Stimulated activated CD4-positive, alpha-beta T cell treated with anti-CD3 and anti-CD28 coated beads, TNF-alpha, amount 100 ng/mL, for 48 hours (primary cell): ENCODE measurements around the gene CFAP251.
A peak's percentile ranks its signal among the peaks of the same experiment; 100 is the strongest.

Experiments used
- DNase-seq, 3 donors: peaks; one replicate each; pipeline ENCODE4 v3.0.0-alpha.2; 2020; ENCODE audit warnings: low read depth in 3 of 3

CFAP251 gene

GRCh38 chr12:122003651-122004611 lies 85.5 kb downstream of the CFAP251 start:
- no peak for DNase-seq

- DNase-seq = no peak
These were observed 86.3 kb downstream of the CFAP251 start for GRCh38 chr12:122004633-122005071.

DNA sequence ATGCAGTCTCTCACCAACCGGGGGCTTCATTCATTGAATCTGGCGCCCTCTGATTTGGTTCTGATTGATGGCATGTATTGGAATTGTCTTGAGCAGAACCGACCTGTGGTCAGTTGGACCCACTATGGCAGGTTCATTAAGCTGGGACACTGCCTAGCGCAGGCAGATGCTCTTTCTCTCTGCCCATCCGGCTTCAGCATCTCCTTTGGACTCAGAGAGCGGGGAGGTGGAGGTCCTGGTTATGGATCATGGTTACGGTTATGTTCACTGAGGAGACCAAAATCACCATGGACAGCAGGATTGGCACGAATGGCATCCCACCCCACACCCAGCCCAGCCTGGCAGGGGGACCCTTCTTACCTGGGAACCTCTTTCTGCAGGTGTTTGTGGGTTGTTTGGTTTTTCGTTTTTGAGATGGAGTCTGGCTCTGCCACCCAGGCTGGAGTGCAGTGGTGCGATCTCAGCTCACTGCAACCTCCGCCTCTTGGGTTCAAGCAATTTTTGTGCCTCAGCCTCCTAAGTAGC lies 86.9 kb downstream of the CFAP251 start:
- DNase-seq = no peak

DNA sequence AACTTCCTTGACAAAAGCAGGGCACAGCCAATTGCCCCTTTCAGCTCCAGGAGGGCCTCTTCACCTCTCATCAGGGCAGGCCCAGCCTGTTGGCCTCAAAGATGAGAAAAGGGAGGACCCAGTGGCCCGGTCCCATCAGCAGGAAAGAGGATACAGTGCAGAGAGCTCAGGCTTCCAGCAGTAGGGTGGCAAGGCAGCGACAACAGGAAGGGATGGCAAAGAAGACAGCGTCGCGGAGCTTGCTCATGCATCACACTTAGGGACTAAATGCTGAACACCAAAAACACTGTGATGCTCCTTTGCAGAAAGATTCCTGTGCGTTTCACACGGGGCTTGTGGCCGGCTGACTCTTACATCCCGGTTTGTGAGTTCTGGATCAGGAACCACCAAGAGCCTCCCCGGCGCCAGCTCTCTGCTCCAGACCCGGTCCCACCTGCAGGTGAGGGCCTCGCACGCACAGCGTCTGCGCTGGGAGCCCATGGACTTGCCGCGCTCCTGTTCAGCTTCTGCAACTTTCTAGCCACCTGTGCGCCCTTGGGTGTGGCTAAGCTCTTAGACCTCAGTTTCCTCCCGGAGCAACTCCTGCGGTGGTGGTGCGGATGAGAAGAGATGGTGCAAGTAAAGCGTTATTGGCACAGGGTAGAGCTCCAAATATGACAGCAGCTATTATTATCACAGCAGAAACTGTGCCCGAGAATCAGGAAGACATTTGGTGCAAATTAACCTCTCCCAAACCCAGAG lies 88.0 kb downstream of the CFAP251 start:
- no peak for DNase-seq

- DNase-seq = no peak
These were observed 91.3 kb downstream of the CFAP251 start for GRCh38 chr12:122009741-122010140.

DNA sequence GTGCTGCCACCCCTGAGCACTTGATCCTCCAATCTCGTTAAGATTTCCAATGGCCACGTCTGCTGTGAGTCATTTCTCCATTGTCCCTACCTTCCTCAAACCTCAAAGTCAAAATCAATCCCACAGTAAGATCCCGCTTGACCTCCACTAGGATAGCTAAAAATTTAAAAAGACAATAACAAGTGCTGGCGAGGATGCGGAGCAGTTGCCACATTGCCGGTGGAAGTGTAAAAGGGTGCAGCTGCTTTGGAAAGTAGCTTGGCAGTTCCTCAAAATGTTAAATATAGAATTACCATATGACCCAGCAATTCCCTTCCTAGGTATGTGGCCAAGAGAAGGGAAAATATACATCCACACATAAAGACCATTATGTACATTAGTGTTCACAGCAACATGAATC lies 93.8 kb downstream of the CFAP251 start:
- no peak for DNase-seq

- no peak for DNase-seq
These were observed 94.7 kb downstream of the CFAP251 start for GRCh38 chr12:122013136-122013535.

DNA sequence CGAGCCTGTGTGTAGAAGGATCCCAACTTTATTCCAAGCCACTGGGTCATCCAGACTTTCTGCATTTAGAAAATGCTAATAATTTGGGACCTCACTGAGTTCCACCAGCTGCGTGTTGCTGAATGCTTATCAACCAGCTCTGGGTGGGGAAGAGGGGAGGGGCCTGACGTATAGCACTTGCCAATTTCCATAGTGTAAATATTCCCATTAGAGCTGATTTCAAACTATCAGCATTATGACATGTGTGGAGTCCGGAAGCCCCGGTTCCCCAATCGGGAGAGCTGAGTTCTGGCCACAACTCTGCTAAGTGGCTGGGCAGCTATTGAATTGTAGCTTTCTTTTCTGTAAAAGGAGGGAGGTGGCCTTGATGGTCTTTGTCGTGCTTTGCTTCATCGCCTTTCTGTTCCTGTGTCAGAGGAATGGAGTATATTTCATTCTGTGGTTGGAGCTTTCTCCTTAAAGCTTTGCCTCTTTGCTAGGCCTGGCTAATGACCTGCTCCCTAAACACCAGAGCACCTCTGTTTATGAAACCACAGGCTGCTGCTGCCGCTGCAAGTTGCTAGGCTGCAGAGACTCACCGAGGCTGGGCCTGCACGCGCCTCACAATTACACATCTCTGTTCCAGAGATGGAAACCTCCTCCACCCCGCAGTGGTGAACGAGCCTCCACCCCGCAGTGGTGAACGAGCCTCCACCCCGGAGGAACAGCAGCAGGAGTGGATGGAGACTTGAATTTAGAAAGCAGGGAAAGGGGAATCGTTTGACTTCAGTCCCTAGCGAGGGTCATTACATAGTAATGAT lies 95.6 kb downstream of the CFAP251 start:
- no peak for DNase-seq

DNA sequence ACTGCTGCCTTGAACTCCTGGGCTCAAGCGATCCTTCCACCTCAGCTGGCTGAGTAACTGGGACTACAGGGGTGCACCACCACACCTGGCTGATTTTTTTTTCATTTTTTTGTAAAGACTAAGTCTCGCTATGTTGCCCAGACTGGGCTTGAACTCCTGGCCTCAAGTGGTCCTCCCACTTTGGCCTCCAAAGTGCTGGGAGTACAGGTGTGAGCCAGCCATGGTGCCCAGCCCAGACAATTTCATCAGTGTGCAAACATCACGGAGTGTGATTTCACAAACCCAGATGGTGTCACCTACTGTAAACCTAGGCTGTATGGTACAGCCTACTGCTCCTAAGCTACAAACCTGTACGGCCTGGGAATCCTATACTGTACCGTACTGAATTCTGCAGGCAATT lies 96.4 kb downstream of the CFAP251 start:
- no peak for DNase-seq

GRCh38 chr12:122018457-122018856 lies 100.1 kb downstream of the CFAP251 start:
- DNase-seq = no peak

DNA sequence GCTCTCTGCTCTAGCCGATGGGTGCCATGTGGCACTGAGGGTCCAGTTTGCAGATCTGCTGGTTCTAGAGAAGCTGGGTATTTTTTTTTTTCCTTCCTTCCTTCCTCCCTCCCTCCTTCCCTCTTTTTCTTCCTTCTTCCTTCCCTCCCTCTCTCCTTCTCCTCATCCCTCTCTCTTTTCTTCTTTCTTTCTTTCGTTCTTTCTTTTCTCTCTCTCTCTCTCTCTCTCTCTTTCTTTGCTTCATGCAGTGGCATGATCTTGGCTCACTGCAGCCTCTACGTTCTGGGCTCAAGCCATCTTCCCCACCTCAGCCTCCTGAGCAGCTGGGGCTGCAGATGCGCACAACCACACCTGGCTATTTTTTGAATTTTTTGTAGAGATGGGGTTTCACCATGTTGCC lies 100.5 kb downstream of the CFAP251 start:
- DNase-seq = no peak

GRCh38 chr12:122020795-122021192 lies 102.4 kb downstream of the CFAP251 start:
- no peak for DNase-seq

DNA sequence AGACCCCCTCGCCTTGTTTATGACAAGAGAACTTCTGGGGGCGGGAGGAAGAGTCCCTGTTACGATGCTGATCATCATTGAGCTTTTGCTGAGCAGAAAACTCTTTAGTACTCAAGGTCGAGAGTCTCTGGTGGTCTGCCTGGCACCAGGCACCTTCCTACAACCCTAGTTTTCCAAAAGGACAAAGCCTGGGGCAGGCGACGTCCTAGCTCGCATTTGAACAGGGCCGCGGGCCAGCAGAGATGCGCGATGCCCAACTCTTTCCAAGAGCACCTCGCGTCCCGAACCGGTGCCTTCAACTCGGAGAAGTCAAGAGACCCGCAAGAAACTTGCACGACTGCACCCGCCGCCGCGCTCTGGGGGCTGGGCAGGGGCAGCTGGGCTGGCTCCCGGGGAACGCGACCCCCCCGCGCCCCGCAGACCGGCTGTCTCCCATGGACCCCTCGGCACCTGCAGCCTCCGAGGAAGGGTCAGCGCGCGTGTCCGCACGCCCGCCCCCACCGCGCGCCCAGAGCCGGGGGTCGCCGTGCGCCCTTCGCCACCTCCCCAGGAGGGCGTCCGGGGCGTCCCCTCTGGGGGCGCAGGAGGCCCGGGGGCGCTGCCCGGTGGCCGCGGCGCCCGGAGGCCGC lies 102.9 kb downstream of the CFAP251 start:
- DNase-seq = no peak

DNA sequence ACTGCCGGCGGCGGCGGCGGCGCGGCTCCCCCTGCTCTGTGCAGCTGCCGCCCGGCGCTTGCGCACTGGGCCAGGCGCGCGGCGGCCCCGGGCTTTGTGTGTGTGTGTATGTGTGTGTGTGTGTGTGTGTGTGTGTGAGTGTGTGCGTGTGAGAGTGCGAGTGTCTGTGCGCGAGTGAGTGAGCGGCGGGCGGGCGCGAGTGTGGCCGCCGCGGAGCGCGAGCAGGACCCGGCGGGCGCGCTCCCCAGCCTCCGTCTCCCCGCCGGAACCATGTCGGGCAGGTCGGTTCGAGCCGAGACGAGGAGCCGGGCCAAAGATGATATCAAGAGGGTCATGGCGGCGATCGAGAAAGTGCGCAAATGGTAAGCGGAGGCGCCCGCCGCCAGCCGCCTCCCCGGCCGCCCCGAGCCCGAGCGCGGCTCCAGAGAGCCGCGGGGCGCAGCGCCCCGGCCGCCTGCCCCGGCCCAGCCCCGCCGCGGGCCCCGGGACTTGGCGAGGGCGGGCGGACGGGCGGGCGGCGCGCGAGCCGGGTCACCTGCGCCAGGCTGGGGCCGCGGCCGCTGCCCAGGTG lies 103.5 kb downstream of the CFAP251 start, which contains the start of gene BCL7A:
TSS of gene BCL7A (plus strand) at position 63 of the 571 bp plus-strand sequence. CDS start at position 271, 208 bp downstream.
- DNase-seq = peak; percentile 31 to 49 (median 32)

DNA sequence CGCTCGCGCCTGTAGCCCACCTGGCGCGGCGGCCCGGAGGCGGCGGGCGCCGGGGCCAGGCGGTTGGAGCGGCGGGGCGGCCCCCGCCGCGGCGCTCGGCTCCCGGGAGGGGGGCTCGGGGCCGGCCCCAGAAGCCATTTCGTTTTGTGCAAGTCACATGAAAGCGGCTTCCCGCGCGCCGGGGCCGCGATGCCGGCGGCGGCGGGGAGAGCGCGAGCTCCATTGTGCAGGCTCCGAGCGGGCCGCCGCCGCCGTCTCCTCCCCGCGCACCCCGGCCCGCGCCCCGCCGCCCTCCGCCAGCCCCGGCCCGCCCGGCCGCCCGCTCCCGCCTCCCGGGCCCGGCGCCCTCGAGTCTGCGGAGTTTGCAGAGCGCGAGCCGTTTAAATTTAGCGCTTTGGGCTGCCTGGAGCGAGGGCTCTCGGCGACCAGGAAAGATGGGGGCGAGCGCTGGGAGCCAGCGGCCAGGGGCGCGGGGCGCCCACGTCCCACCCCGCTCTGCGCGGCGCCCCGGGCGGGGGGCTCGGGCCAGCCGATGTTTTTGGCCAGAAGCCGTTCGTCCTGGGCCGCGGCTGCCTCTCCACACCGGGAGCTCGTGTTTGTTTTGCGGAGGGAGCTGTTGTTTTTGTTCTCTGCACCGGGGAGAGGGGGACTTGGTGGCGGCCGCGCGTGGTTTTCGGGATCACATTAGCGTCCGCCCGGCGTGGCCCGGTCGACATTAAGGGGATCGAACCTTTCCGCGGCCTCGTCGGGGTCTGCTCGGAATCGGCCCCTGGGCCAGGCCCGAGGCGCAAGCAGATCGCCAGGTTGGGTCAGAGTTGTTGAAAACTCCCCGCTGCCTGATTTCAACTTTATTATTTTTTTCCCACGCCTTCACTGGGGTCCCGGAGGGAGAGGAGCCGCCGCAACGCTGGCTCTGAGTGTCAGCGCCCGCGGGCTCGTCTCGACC lies 104.3 kb downstream of the CFAP251 start:
- no peak for DNase-seq

DNA sequence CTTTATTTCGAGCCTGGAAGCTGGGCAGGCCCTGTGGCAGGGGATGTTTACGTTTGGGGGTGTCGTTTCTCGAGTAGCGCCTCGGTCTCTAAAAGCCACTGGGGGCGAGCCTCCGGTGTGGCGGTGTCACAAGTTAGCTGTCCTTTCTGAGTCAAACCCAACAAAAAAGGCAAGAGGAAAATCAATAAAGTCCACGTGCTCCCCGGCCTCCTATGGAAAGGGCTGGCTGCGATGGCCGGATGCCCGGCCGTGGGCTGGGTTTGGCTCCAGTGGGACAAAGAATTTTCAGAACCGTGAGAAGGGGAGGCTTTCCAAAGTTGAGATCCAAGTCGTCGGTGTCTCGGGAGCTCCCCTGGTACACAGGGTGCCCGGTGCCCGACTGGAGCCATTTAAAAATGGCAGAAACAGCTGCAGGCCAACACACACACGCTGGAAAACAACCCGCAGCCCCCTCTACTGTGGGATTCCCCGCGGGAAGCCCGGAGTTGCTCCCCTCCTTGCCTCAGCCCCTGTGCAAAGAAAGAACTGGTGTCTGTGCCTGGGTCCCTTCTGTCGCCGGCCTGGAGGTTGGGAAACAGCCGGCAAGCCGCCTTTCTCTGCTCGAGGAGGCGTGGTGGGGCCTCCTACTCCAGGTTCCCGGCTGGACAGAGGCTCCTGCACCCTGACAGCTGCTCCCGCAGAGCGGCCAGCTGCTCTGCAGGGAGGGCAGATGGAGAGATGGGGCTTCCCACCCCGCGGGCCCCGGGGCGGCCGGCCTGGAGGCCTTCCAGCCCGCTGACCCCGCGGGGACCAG lies 105.1 kb downstream of the CFAP251 start:
- DNase-seq = no peak

DNA sequence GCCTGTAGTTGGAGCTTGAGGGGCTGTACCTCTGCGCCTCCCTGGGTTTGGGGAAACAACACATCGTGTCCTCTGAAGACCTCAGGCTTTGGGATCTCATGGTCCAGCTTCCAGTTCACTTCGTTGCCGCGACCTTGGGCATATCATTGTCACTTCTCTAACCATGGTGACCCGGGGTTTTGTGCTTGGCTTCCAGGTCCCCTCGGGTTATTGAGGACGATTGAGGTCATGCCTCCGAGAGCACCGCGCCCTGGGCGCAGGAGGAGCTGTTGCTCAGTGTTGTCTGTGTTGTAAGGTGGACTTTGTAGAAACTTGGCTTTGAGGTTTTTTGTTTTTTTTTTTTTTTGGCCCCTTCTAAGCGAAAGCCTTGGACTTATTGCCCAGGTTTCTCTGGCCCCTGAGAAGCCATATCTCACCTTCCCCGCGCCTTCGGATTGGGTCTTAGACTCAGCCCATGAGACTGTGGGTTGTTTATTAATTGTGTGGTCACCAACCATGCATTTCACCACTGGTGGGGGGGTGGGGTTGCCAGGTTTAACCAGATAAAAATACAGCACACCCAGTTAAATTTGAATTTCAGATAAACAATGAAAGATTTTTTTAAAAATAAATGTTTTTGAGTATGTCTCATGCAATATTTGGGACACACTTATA lies 105.9 kb downstream of the CFAP251 start:
- no peak for DNase-seq

DNA sequence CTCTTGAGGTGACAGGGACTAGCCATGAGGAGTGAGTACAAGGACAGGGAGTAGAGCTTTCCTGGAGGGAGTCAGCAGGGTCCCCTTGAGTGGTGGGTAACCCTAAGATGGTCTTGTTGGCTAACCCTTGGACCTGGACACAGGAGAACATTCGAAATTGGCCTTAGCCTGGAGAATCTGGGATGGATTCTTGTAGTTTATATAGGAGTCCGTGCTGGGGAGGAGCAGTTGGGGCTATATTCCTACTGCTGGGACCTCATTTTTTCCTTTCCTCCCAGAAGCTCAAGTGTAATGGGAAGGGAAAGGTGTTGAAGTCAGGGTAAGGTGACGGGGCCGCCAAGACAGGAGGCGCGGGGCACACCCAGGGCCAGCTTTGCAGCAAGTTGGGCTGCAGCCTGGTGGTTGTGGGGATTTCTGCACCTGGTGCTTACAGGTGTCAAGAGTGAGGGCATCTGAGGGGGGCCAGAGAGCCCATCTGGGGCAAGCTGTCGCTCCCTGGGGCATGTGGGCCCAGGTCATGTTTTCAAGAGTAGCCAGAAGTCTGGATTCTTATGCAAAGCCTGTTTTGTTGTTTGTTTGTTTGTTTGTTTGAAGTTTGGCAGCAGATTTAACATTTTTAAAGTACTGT lies 108.4 kb downstream of the CFAP251 start:
- no peak for DNase-seq
